IPS-18c (cell line): Measurements from ENCODE around the gene RBMS3.

Source experiments
- H3K4me3 ChIP-seq: 2 replicates; pipeline ENCODE4 v1.7.0; 2013; ENCODE audit warnings: low read depth, mild to moderate bottlenecking, low read length, moderate library complexity; ENCODE audit not compliant: insufficient read depth
- H3K9me3 ChIP-seq: one replicate; pipeline ENCODE4 v1.6.1; 2013; ENCODE audit warnings: mild to moderate bottlenecking, low read length, moderate library complexity; ENCODE audit not compliant: control insufficient read depth, insufficient read depth

Gene RBMS3

DNA sequence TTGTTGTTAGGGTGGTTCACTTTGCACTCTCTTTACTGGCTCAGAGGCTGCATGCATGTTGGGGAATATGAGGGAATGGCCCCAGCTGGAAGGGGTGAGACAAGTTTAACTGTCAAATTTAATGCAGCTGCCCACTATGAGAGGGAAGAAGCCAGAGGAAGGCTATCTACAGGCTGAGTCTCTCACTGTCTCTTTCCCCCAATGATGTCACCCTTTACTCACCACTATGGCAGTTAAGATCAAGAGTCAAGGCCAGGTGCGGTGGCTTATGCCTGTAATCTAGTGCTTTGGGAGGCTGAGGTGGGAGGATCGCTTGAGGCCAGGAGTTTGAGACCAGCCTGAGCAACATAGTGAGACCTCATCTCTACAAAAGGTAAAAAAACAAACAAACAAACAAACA, 12.2 kb upstream of the RBMS3 start:
- no peaks in the 10 kb centered on the region for H3K9me3 ChIP-seq

GRCh38 chr3:29270752-29271151, 10.1 kb upstream of the RBMS3 start:
- H3K9me3 ChIP-seq, result no peaks in the 10 kb centered on the region
- no peak overlapping the region for H3K4me3 ChIP-seq

More for the DNA sequence above, 12.2 kb upstream of the RBMS3 start:
- no peak overlapping the region for H3K4me3 ChIP-seq

DNA sequence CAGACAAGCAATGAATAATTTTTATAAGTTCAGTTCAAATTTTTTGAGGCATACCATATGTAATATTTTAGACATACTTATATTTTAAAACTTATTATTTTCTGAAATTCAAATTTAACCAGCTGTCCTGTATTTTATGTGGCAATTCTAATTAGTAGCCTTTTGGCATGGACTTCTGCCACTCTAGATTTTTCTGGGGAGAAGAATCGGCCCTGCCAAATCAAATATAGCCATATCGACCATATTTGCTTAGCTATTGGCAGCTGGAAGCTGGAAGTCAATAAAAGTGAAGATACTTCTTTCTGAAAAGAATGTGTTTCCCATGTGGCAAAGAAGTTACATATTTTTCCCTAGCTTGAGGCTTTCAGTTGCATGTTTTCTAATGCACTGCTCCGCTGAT, 9.4 kb upstream of the RBMS3 start:
- Histone ChIP-seq H3K9me3 (no peaks in the 10 kb centered on the region), H3K4me3 (no peak overlapping the region)

- Histone ChIP-seq H3K4me3 (no peak overlapping the region), H3K9me3 (no peaks in the 10 kb centered on the region)
Observed at GRCh38 chr3:29274667-29275066, 6.2 kb upstream of the RBMS3 start.

DNA sequence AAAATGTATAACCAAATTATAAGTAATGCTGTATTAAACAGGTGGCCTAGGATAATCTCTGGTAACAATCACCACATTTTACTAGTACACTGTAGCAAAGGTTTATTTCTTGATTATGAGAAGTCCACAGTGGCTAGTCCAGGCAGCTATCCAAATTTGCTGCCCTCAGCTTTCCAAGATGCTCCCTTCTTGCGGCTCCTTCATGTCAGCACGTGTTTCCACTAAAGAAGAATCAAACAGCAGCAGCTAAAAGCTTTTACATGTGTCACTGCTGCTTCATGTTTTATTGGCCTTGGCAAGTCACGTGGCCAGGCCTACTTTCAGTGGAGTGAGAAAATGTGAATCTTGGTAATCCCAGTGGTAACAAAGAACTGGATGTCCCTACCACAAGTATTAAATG, 5.6 kb upstream of the RBMS3 start:
- H3K9me3 ChIP-seq, result no peaks in the 10 kb centered on the region
- no peak overlapping the region for H3K4me3 ChIP-seq

GRCh38 chr3:29277249-29277648, 3.6 kb upstream of the RBMS3 start:
- no peak overlapping the region for H3K4me3 ChIP-seq

DNA sequence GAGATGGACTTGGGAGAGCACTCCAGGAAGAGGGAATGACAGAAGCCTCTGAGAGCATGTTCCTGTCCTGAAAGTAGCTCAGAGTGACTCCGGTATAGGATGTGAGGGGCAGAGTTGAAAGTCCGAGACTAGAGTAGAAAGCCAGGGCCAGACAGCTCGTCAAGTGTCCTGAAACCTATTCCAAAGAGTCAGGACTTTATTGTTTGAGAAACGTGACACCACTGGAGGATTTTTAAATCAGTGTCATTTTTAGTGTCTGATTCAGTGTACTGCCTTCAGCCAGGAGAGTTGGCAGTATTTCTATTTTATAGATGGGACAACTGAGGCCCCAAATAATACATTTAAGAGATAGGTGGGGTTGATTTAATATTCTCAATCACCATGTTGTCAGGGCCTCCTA, 1.6 kb upstream of the RBMS3 start:
- no peak overlapping the region for H3K4me3 ChIP-seq
- no peaks in the 10 kb centered on the region for H3K9me3 ChIP-seq

More at GRCh38 chr3:29277249-29277648, 3.6 kb upstream of the RBMS3 start:
- no peaks in the 10 kb centered on the region for H3K9me3 ChIP-seq

DNA sequence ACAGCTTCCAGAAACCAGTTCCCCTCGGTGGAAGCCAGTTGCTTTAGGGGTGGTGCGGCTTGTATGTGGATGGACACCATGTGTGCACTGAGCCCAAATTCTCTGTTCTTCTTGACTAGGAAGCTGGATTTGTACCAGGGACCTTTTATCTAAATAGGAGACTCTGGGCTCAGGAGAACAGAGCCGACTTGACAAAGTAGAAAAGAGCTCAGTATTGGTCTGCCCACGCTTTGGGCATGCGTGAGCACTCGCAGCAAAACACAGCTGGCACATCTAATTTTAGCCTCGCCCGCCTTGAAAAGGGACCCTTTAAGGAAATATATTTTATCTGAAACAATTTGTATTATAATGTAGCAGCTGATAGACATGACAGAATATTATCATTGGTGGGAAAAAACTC, 1.1 kb upstream of the RBMS3 start:
- Histone ChIP-seq H3K4me3 (no peak overlapping the region), H3K9me3 (no peaks in the 10 kb centered on the region)

DNA sequence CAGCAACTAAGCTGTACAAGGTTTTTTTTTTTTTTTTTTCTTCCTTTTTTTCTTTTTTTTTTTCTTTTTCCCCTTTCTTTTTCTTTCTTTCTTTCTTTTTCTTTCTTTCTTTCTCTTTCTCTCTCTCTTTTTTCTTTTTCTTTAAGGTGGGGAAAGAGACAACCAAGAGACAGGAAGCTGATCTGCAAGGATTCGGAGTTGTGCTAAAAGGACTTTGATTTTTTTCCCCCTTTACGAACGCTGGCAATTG, 148 bp downstream of the RBMS3 start:
- H3K9me3 ChIP-seq, result no peaks in the 10 kb centered on the region
- H3K4me3 ChIP-seq, result peak overlapping the region; percentile 38; the same call in 1 of the 2 replicates

DNA sequence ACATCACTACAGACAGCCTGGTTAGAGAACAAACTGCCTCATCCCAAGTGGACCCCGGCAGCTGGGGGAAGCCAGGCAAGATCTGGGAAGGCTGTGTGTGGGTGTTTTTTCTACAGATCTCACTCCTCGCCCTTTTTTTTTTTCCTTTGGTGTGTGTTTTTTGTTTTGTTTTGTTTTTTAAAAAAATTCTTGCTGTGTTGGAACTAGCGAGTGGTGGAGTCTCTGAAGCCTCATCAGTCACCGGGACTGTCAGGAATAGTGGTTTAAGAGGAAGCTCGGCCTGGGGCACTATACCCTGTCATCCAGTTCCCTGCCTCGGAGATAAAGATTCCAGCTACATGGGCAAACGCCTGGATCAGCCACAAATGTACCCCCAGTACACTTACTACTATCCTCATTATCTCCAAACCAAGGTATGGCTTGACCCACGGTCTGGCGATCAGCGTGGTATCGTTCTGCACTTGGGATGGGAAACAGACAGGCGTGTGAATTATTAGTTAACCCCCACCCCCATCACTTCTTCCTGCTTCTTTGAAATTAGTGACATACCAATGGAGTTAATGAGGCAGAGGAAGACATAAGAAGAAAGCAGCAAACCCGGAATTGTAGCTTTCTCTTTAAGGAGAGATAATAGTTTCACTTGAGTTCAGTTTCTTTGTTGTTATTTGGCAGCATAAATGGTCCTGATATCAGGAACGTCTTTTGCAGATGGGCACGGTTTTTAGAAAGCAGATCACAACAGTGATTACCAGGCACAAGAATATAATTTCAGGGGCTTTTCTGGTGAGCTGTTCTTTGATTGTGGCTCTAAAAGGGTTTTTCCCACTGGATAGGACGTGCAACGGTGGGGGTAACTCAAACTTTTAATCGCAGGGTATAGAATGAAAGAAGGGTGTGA, 722 bp downstream of the RBMS3 start:
- Histone ChIP-seq H3K4me3 (peak overlapping the region; percentile 38), H3K9me3 (no peaks in the 10 kb centered on the region)

DNA sequence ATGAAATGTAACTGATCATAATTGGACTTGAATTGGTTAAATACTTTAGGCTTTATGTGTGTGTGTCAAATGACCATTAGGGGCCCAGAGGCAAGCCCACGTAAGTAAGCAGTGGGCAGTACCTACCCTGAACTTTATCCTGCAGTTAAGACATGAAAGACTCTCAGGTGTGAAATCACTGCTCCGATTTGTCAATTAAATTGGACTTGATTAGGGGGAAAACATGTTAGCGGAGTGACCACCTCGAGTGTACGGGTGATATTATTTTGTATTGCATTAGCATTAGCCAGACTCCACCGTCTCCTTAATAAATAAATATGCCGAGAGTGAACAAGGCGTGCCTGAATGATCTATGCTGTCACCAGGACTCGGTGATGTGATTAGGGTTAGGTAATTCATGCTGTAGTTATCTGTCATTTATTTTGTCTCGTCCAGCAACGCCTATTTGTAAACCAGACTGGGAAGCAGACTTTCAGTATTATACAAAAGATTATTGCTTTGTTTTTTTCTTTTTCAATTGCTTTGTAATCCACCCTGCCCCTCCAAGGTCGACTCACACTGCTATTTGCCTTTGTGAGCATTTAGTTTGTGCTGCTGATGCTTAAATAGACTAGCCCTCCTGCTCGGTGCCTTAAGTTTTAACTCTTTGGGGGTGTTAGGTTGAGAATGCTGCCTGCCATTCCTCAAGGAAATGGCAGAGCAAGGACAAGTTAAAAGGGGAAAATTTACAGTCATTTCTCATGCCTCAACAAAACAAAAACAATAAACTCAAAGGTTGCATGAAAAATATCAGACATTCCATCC, 1.8 kb downstream of the RBMS3 start:
- peak overlapping the region; percentile 38 for H3K4me3 ChIP-seq
- H3K9me3 ChIP-seq, result no peaks in the 10 kb centered on the region

GRCh38 chr3:29283231-29284119, 2.6 kb downstream of the RBMS3 start:
- no peaks in the 10 kb centered on the region for H3K9me3 ChIP-seq
- H3K4me3 ChIP-seq, result peak overlapping the region; percentile 38; the same call in 1 of the 2 replicates

DNA sequence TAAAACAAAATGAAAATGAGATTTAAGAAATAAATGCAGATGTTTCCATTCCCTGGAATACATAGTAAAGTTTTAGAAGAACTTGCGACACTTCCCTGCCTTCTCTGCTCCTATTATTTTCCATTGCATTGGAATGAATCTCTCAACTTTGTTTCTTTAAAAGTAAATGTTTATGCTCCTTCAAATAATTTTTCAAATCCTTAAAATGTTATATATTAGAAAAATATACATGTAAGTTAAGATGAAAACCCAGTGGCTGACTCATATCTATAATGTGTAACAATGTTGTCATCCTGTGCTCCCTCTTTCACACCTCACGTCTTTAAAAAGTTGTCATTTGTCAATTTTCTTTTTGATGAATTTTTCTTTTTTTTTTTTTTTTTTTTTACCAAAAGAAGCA, 3.6 kb downstream of the RBMS3 start:
- no peak overlapping the region for H3K4me3 ChIP-seq
- no peaks in the 10 kb centered on the region for H3K9me3 ChIP-seq

- no peaks in the 10 kb centered on the region for H3K9me3 ChIP-seq
- H3K4me3 ChIP-seq, result no peak overlapping the region; the same call in 1 of the 2 replicates
Observed at GRCh38 chr3:29285471-29286071, 4.7 kb downstream of the RBMS3 start.

- H3K9me3 ChIP-seq, result no peaks in the 10 kb centered on the region
- H3K4me3 ChIP-seq, result no peak overlapping the region
Observed at GRCh38 chr3:29286478-29287240, 5.8 kb downstream of the RBMS3 start.

GRCh38 chr3:29290596-29290995, 9.7 kb downstream of the RBMS3 start:
- Histone ChIP-seq H3K9me3 (no peaks in the 10 kb centered on the region), H3K4me3 (no peak overlapping the region)
